Lower leg skin (tissue), 4 donors: ENCODE results near the gene FOXL2. TPM values are rescaled to one million over a fixed set of nuclear protein-coding genes. Genes with fewer than 3 reads are reported as not detected.

Experiments used
- DNase-seq, 2 donors: peaks; one replicate each; pipeline ENCODE4 v3.0.0-alpha.2; 2019; ENCODE audit warnings: low spot score in 2 of 2
- H3K4me3 ChIP-seq: fragments of 200-600 bp; sonication (generic); 2 replicates; pipeline ENCODE4 v1.5.1; 2017; ENCODE audit warnings: mild to moderate bottlenecking, low read depth; ENCODE audit not compliant: poor library complexity, severe bottlenecking
- POLR2A ChIP-seq, 2 donors: fragments of 450-650 bp; IDR thresholded peaks; one replicate each; pipeline ENCODE4 v1.6.1; 2016 to 2017; ENCODE audit warnings: antibody characterized with exemption in 2 of 2, mild to moderate bottlenecking in 1 of 2, moderate library complexity in 1 of 2
- WGBS, 2 donors: methylation state at CpG; one replicate each; pipeline ENCODE4 v1.1.5; 2018; 5-methylcytosine and 5-hydroxymethylcytosine counted together
- intact Hi-C: fragments of 100-400 bp; cut with DNase I; formaldehyde crosslinking; loops from one replicate; pipeline ENCODE4 v1.15.0; 2023; ENCODE audit warnings: low total_unique reads
- total RNA-seq, 4 donors: library from RNA; depleted of rRNA; stranded (reverse); fragments of >200 nt; gene quantifications; one replicate each; pipeline ENCODE4 v1.1.0, GENCODE V29; 2016
- TF ChIP-seq, protein P1 (sequence below), 3 donors: fragments of 450-650 bp; IDR thresholded peaks; one replicate each; pipeline ENCODE4 v1.5.1; 2016; ENCODE audit warnings: antibody characterized with exemption in 3 of 3, mild to moderate bottlenecking in 3 of 3, moderate library complexity in 2 of 3

Gene FOXL2
- total RNA-seq, 4 donors from 2014 or later: not detected

DNA sequence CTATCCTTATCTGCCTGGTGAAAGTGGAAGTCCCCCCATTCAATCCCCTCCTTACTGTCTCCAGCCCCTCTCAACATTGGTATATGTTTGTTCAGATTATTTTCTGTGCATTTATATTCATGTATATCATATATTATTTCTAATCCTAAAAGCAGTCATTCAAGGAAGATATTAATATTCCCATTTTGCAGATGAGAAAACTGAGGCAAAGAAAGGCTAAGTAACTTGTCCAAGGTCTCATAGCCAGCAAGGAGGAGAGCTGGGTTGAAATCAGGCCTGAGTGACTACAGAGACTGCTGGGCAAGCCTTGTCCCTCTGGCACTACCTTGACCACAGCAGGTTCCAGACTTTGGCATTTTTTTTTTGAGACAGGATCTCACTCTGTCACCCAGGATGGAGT lies 29.1 kb upstream of the FOXL2 start:
- TF ChIP-seq, protein P1, sequence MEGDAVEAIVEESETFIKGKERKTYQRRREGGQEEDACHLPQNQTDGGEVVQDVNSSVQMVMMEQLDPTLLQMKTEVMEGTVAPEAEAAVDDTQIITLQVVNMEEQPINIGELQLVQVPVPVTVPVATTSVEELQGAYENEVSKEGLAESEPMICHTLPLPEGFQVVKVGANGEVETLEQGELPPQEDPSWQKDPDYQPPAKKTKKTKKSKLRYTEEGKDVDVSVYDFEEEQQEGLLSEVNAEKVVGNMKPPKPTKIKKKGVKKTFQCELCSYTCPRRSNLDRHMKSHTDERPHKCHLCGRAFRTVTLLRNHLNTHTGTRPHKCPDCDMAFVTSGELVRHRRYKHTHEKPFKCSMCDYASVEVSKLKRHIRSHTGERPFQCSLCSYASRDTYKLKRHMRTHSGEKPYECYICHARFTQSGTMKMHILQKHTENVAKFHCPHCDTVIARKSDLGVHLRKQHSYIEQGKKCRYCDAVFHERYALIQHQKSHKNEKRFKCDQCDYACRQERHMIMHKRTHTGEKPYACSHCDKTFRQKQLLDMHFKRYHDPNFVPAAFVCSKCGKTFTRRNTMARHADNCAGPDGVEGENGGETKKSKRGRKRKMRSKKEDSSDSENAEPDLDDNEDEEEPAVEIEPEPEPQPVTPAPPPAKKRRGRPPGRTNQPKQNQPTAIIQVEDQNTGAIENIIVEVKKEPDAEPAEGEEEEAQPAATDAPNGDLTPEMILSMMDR (IDR thresholded peaks at IDR 0.05): no peak
- TF ChIP-seq POLR2A (IDR thresholded peaks at IDR 0.05): no peak
- no peak overlapping the region for H3K4me3 ChIP-seq
- intact Hi-C loops: no loop called here
- DNase-seq: no peak

DNA sequence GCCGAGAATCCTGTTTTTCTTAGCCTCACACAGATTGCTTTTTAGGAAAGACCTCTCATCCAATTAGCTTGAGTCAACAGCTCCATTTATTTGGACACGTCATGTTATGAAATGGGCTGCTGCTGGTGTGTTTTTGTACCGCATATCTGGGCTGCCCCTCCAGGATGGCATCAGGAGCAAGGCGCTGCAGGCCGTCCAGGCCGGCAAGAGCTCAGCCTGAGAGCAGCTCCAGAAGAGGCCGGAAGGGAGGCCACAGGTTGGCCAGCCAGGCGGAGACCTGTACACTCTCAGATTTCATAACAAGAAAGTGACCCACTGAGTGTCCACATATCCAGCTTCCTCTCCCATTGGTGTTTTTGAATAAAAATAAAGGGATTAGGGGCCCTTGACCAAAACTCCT lies 28.4 kb upstream of the FOXL2 start:
- no peak for TF ChIP-seq POLR2A (IDR thresholded peaks at IDR 0.05)
- TF ChIP-seq, protein P1 (IDR thresholded peaks at IDR 0.05): no peak
- H3K4me3 ChIP-seq: no peak overlapping the region
- 94 to 96% methylated on average over 8 of the region's 8 CpGs for WGBS, 2 donors
- no peak for DNase-seq
- intact Hi-C loops: no loop called here

DNA sequence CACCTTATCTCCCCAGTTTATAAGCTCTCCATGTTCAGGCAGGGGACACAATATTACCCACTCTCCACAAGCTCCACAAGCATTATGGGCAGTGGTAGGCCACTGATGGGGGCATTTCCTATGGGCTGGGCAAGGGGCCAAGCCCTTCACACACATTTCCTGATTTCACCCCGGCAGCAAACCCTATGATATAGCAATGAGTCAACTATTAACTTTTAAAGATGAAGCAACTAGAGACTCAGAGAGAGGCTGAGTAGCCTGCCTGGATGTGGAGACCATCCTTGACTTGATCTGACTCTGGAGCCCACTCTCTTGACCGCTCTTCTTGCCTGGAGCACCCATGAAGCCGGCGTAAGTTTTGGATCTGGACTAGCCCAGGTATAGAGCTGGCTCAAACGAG lies 27.5 kb upstream of the FOXL2 start:
- DNase-seq: no peak
- H3K4me3 ChIP-seq: no peak overlapping the region
- 80 to 81% methylated on average over 5 of the region's 5 CpGs for WGBS, 2 donors
- TF ChIP-seq, protein P1 (IDR thresholded peaks at IDR 0.05): no peak
- no peak for TF ChIP-seq POLR2A (IDR thresholded peaks at IDR 0.05)
- intact Hi-C loops: no loop called here

DNA sequence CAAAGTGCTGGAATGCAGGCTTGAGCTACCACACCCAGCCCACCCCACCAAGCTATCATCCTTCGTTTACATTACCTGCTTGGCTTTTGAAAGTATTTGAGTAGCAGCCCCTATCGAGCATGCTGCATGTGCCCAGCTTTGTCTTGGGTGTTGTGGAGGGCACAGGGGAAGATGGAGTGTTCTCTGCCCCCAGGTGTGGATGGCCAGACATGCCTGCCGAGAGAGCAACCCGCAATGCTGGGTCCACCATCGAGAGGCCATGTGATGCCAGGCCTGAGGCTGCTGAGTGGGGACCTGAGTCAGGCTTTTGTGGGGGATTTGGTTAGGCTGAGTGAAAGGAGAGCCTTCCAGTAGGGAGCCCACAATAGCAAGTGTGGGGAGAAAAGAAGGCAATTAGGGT lies 26.0 kb upstream of the FOXL2 start:
- 86 to 87% methylated on average over 5 of the region's 5 CpGs for WGBS, 2 donors
- TF ChIP-seq, protein P1 (IDR thresholded peaks at IDR 0.05): no peak
- TF ChIP-seq POLR2A (IDR thresholded peaks at IDR 0.05): no peak
- no peak for DNase-seq
- no peak overlapping the region for H3K4me3 ChIP-seq
- intact Hi-C loops: no loop called here

DNA sequence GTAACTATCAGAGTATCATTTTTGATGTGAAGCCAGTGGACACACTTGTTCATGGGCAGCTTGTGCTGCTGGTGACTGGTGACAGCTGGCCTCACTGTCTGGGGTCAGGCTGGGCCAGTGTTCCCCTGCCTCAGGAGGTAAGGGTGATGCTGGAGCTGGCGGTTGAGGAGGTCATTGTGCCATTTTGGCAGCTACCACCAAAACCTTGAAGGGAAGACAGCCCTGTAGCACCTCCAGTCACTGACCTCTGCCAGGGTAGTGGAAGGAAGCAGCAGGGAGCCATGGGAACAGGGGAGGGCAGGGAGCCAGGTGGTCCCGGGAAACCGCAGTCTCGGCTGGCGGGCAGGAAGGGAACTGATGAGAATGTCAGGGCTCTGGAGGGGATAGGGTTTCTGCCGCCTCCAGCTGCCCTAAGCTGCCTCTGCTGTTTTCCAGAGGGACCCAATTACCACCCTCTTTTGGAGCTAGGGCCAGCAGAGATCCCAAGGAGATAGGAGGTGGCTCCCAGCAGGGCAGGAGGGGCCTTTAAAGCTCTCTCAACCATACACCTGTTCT lies 24.9 kb upstream of the FOXL2 start:
- no peak for DNase-seq
- no peak overlapping the region for H3K4me3 ChIP-seq
- TF ChIP-seq, protein P1 (IDR thresholded peaks at IDR 0.05): no peak
- TF ChIP-seq POLR2A (IDR thresholded peaks at IDR 0.05): no peak
- intact Hi-C loops: no loop called here
- WGBS, 2 donors: 57 to 78% methylated on average over 6 of the region's 6 CpGs

DNA sequence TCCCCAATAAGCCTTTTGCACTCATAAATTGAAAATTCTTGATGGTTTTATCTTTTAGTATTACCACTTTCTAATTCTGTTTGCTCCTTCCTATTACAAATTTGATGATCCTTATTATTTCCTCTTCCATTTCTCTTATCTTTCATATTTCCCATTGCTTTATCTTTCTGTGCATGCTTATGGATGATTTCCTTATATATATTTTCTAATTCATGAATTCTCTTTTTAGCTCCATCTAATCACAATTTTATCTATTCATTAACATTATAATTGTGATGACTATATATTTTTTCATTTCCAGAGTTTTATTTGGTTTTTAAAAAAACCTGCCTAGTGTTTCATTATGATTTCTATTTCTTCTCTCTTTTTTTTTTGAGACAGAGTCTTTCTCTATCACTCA lies 18.0 kb upstream of the FOXL2 start:
- TF ChIP-seq, protein P1 (IDR thresholded peaks at IDR 0.05): no peak
- DNase-seq: no peak
- intact Hi-C loops: no loop called here
- no peak overlapping the region for H3K4me3 ChIP-seq
